ENCODE data around the gene TNS1.

The TNS1 gene

DNA sequence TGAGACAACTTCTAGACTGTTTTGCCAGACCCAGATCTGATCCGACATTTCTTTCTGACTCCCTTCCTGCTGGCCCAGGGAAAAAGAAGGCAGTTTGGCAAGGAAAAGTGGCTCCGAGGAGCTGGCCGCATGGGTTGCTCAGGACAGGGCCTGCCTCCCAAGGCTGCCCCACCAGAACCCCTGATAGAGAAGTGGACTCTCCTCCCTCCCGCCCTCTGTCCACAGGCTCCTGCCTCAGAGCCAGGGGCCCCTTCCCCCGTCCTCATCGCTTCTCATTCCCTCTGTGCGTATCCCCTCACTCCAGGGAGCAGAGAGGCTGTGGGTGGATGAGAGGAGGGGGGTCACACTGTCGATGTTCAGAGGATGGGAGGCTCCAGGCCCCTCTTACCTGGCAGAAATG, 110.2 kb downstream of the TNS1 start:
- DNase-seq: no peak

DNA sequence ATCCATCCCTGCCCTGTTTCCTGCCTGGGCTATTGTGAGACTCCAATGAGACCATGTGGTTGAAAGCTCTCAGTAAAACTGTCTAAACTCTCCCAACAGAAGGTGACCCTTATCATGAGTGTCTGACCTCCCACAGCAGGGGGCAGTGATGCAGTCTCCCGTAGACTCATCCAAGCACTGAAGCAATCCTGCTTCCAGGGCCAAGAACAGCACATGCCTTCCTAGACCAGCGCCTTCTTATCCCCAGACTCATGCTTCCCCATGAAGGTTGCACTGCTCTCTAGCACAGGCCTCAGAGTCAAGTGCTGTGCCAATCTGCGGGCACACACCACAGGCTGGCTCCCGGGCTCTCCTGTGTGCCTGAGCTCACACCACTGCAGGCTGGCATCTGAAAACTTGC, 112.3 kb downstream of the TNS1 start:
- peak; percentile 36 for DNase-seq

GRCh38 chr2:217889656-217890055, 113.1 kb downstream of the TNS1 start:
- DNase-seq: no peak

GRCh38 chr2:217887841-217888701, 114.7 kb downstream of the TNS1 start:
- peak; percentile 42 for DNase-seq

GRCh38 chr2:217886720-217887309, 116.0 kb downstream of the TNS1 start:
- DNase-seq: peak; percentile 83

- no peak for DNase-seq
These were observed 116.7 kb downstream of the TNS1 start for GRCh38 chr2:217886091-217886490.

- DNase-seq: no peak
These were observed 117.8 kb downstream of the TNS1 start for GRCh38 chr2:217884985-217885384.

GRCh38 chr2:217880891-217881290, 121.9 kb downstream of the TNS1 start:
- DNase-seq: peak; percentile 50

GRCh38 chr2:217880287-217880889, 122.4 kb downstream of the TNS1 start:
- no peak for DNase-seq

GRCh38 chr2:217878915-217879590, 123.7 kb downstream of the TNS1 start:
- DNase-seq: peak; percentile 46

DNA sequence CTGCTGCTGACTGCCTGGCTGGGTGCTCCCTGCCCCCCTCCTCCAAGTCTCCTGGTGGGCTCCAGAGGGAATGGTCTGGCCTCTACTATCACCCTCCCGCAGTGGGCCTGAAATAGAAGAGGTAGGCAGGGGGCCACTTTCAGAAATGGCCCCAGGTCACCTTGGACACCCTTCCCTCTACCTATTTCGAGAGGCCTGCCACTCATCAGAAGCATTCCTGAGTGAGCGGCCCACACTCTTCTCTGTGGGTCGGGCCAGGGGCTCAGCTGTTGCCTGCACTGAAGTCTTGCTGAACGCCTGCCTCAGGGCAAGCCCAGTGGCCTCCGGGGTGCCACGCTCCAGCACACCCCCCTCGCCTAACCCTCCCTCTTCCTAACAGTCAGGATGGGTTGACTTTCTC, 124.9 kb downstream of the TNS1 start:
- DNase-seq: no peak

- DNase-seq: no peak
These were observed 126.6 kb downstream of the TNS1 start for GRCh38 chr2:217876253-217876570.

DNA sequence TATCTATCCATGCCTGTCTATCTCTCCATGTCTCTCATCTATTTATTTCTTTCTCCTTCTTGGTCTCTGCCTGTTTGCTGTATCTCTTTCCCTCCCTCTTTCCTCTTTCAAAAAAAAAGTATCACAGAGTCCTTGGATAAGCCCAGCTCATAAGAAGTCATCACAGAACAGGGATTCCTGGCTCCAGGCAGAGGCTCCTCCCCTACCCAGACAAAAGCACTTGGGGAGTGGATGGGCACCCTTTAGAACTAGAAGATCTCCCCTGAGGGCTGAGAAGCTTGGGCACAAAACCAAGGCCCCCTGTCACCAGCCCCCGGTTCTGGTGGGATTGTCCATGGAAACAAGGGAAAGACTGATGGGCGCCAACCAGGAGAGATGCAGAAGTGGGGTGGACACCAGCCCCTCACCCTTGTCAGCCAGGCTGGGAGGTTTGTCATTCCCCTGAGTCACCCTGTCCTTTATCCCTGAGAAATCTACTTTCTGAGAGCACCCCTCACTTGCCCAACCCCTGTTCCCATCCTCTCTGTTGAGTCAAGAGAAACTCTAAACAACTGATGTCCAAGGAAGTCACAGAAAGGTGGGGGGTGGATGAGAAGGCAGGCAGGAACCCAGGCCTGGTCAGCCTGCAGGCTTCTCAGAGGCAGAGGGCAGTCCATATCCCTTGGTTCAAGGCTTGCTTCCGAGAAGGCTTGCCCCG, 127.1 kb downstream of the TNS1 start:
- DNase-seq: no peak

GRCh38 chr2:217875138-217875537, 127.7 kb downstream of the TNS1 start:
- DNase-seq: no peak

- no peak for DNase-seq
These were observed 129.4 kb downstream of the TNS1 start for GRCh38 chr2:217873371-217873770.

GRCh38 chr2:217872319-217872718, 130.5 kb downstream of the TNS1 start:
- DNase-seq: no peak

- DNase-seq: no peak
These were observed 132.2 kb downstream of the TNS1 start for GRCh38 chr2:217870528-217871011.

DNA sequence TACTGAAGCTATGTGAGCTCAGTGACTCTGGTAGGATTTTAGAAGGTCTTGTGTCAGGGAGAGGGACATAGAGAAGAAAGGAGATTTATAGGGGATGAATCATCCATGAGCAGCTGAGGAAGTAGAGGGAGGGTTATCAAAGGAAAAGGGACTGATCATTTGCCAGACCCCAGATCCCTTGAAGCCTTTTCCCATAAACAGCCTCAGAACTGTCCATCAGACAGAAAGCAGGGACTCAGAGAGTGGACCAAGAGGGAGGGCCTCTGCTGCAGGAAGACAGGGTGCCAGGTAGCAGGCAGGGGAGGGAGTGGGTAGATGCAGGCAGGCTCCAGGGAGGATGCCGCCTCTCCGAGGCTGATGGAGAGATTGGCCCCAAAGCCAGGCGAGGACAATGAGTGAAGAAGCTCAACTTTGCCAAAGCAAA, 133.9 kb downstream of the TNS1 start:
- no peak for DNase-seq

GRCh38 chr2:217868265-217868892, 134.4 kb downstream of the TNS1 start:
- no peak for DNase-seq

DNA sequence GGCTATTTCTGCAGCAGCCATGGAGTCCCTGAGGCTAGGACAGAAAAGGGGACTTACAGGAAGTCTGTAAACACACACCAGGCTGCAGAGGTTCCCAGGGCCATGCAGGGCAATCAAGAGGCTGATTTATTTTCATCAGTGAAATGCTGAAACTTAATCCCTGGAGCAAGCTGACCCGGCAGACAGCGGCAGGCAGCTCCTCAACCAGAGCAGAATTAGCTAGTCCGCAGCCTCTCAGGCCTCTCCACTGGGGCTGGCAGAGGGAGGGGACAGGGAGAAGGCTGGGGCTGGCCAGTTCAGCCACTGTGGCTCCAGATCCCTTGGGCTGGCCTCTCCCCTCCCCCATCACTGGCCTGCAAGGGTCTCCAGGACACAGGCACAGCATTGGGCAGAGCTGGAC, 136.3 kb downstream of the TNS1 start:
- DNase-seq: no peak

DNA sequence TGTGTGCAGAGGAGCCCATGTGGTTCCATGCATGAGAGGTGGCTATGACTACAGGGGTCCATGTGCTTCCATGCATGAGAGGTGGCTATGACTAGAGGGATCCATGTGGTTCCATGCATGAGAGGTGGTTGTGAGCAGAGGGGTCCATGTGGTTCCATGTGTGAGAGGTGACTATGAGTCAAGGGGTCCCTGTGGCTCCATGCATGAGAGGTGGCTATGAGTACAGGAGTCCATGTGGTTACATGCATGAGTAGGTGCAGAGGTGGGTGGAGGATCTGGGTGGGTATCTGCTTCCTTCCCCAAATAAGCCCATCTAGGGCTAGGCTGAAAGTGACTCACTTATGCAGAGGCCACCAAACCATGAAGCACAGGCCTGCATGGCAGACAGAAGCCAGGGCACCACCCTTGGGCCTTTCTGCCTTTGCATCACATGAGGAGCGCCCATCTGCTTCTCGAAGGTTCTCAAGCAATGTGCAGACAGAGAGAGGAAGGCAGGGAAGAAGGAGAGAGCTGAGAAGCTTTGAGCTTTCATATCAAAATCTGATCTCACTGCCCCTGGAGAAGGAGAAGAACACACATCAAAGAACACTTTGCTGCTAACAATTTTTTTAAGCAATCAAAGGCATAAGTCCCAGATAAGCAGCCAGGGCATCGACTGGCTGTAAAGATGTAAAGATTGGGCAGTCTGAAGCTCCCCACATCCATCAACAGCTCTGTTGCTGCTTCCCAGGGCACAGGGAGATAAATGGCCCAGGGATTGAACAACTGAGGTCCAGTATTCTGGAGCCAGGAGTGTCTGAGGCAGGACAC, 137.6 kb downstream of the TNS1 start:
- DNase-seq: no peak
